Tongue (tissue), 2 donors: Measurements from ENCODE around the gene CLDN22. TPM values are rescaled to one million over a fixed set of nuclear protein-coding genes. Genes with fewer than 3 reads are reported as not detected.

Source experiments
- DNase-seq: peaks from one replicate; pipeline ENCODE4 v3.0.0-alpha.2; 2015
- total RNA-seq: library from RNA; depleted of rRNA; stranded (reverse); fragments of >200 nt; gene quantifications from one replicate; pipeline ENCODE4 v1.2.3, GENCODE V29; 2014

CLDN22 gene
- total RNA-seq, result 0.31 TPM

DNA sequence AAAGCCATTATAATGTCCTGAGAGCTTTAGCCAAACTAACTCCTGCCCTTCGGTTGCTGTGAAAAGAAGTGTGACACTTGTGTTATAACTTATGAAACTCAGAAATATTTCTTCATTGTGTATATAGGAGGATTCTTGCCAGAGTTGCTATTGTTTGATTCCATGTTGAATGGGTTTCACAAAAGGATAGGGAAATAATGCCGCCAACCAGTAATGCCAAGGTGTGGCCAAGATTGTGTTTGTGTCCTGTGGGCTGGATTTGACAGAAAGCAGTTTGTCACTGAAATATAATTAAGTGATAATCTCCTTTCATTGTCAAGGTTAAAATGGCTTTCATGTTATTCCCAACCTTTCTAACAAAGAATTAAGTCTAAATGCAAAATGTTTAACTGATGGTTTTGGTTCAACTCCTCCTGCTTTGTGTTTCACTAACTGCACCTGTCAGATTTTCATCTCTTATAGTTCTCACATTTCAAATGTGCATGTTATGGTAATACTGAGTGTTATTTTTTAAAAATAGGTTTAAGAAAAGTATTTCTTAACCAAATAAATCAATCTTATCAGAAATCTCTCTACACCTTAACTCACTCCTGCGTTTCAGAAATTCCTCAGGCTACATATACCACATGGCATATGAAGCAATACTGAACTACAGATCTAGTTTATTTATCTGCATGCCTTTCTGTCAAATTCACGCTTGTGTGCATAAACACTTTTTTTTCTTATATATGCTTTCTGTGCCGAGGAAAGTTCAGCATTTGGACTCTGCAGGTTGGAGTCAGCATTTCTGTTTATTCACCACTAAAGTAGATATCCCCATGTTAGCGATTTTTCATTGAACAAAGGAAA is at the start of gene CLDN22:
TSS of gene CLDN22 (minus strand) at position 66 of the 849 bp plus-strand sequence. CDS start at position 8, 58 bp downstream.
- DNase-seq, result no peak

DNA sequence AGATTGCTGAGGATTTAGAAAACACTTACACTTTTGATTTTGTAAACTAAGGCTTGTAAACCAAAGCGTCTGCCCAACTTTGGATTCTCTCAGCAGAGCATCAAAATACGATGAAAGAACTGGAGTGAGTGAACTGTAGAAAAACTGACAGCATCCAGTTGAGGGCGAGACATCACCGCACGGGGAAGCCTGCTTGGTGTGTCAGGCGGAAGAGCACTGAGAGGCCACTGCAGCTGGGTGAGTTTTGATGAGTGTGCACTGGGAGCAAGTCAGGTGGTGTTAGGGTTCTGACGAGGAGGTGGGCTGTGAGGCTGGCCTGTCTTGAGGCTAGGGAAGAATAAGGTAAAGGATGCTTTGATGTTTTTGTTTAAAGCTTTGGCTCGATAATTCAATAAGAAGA is 49.0 kb upstream of the CLDN22 start:
- DNase-seq, result no peak

DNA sequence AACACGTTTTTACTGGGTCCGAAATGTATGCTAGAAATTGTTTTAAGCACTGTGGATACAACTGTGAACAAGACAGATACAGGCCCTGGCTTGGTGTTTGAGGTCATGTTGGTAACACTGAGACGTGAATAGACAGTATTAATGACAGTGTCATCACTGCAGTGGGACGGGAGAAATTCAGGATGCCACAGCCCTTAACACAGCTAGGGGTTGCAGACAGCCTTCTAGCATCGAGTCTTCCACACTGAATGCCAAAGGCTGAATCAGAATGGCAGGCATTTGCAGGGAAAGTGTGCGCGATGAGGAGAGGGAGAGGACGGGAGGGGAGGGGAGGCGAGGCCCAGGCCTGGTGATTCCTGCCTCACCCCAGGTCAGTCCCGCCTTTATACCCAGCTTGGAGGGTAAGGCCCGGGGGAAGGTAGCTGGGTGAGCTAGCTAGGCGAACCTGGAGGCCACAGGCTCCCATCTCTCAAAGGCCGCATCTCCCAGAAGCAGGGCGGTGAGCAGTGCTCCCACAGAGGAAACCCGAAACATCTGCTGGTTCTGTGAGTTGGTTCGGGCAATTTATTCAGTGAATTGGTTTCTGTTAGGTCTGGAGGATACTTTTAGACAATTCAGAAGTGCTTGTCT is 46.2 kb upstream of the CLDN22 start:
- DNase-seq, result no peak

DNA sequence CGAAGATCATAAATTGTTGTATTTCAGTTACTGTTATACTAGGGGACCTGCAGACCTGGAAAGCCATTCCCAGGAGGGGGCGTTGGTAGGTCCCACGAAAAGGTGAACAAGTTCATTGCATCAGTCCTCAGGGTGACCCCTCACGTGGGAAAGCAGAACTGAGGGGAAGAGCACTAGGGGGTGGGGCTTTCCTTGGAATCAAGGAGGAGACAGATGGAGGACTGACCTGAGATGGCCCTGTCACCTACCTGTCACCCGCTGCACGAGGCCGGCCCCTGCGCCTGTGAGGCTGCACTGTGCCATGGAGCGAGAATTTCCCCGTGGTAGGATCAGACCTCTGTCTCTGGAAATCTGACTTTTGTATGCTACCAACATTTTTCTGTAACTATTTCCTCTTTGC is 43.9 kb upstream of the CLDN22 start:
- no peak for DNase-seq

DNA sequence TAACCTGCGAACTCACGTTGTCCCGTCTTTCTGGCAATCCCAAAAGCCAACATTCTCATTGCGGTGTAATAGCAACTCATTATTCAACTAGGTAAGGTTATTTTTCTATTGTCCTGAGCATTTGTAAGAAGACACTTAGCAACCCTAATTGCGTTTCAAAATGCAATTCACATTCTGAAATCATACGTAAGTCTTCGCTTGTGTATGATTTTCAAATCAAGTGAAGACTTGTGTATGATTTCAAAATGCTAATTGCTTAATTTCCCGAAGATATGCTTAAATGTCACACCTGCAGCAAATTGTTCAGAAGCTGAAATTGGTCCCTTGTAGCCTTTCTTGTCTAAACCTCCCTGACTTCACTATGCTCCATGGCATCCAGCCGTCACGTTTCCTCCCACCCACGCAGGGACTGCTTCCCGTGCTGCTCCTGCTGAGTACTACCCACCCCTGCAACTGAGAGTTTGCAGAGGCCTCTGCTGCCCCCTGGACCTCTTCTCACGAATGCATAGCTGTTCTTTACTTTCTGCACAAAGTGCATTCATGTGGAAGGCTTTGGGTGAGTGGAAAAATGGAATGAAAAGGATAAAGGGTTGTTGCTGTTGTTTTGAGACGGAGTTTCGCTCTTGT is 43.0 kb upstream of the CLDN22 start:
- no peak for DNase-seq

DNA sequence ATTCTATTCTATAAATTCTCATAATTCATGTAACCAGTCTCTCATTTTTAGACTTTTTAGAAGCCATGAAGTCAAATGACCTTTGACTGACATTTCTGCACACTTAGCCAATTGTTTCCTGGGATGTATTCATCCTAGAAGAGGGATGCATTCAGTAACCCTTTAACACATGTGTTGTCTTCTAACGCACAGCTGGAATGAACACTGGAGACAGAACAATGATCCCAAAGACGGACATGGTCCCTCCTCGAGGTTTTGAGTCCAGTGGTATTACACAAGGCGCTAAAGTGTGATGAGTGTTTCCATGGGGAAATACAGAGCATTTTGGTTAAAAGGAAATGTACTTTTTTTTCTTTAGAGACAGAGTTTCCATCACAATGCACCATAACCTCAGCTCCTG is 42.0 kb upstream of the CLDN22 start:
- DNase-seq, result no peak

DNA sequence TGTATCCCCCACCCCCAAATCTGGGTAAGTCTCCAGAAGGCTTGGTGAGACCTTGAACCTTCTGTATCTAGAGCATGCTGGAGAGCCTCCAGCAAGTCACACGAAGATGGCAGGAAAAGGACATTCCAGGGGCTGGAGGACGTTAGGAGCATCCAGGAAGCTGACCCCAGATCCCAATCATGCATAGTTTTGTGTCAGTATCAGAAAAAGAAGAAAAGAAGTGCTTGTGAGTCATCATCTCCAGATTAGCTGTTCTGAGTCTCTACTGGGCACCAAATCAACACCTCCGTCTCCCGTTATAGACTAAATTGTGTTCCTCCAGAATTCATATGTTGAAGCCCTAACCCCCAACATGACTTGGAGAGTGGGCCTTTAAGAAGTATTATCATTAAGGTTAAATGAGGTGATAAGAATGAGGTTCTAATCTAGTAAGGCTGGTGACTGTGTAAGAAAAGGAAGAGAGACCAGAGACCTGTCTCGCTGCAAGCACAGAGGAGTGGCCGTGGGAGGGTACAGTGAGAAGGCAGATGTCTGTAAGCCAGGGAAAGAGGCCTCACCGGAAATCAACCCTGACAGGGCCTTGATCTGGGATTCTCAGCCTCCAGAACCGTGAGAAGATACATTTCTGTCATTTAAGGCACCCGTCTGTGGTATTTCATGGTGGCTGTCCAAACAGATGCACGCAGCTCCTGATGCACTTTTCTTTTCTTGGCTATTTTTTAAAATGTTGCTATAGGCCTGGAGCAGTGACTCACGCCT is 40.3 kb upstream of the CLDN22 start:
- no peak for DNase-seq

DNA sequence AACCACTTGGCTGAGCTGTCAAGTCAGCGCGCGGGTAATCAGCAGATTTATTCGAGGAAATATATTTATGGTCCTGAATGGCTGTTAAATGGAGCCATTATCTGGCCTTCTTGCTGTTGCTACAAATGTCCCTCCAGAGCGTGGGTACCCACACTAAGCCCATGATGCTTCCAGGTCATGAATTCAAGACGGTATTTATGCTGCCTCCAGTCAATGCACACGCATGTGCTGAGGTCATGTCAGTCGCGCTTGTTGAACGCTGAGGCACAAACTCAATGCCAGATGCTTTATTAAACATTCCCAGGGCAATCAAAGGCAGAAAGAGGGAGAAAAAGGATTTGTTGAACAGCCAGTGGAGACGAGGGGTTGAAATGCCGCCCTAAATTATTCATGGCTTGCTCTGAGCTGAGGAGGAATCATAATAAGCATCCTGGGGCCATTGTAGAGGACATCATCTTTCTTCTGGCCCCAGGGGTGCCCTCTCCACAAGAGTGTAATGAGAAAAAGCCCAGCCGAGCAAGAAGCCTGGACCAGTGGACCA is 38.2 kb upstream of the CLDN22 start:
- no peak for DNase-seq

DNA sequence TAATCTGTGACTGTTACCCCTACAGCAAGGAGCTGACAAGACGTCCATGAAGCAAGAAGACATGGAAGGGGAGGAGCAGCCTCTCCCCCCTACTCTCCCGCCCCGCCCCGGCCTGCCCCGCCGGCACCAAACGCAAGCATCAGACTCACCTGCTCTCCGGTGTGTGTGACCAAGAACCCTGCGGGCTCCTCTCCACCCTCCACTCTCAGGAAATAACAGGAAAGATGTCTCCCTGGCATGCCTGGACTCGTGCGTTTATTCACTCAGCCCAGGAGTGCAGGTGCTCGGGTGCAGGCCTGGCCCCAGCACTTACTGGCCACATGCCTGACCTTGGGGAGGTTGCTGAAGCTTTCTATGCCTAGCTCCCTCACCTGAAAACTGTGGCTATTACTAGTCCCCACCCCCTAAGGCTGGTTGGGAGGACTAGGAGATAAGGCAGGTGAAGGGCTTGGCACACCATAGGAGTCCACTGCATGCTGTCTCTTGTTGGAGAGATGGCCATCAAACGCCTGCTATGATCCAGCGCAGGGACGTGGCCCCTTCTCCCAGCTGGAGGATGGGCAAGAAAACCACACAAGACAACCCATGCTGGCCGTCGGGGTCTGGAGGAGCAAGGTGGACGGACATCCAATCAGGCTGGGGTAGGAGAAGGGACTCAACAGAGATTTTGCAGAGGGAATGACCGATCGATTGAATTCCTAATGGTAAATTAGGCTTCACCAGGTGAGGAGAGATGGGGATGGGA is 37.0 kb upstream of the CLDN22 start:
- no peak for DNase-seq

DNA sequence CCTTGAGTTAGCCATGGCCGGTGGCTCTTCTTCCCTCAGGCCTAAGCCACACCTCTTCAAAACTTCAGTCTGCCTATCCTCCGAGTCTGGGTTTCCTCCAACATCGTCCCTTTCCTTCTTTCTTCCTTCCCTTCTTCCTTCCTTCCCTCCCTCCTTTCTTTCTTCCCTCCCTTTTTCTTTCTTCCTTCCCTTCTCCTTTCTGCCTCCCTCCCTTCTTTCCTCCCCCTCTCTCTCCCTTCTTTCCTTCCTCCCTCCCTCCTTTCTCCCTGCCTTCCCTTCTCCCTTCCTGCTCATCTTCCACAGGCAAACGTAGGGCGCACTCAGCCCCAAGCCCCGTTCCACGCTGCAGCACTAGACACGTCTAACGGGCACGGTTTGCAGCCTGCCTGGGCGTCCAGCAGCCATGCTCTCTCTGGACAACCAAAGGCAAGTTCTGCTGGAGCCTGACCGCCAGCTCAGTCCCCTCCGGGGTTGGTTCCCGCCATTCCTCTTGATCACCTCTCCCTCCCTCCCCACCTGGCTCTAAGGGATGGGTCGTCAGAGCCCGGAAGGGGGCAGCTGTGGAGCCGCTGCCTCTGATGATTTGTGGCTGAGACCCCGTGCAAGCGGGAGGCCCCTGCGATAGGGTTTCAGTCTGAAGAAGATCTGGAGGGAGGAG is 36.2 kb upstream of the CLDN22 start:
- DNase-seq, result no peak

DNA sequence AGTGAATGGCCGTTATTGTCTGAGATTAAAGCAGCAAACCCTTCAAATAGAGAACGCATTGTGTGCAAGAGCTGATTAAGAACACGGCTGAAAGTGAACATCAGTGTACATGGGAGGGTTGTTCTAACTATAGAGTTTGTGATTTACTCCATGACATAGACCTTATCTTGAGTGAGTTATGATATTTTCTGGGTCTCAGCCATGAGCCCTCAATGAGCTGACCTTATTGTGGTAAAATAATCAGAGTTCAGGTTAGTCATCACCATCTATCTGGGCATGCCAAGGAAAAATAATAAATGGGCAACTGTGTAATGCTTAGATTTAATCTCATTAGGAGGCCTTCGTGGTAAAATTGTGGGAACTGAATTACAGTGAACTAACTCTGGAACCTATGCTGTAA is 35.3 kb upstream of the CLDN22 start:
- DNase-seq, result no peak

DNA sequence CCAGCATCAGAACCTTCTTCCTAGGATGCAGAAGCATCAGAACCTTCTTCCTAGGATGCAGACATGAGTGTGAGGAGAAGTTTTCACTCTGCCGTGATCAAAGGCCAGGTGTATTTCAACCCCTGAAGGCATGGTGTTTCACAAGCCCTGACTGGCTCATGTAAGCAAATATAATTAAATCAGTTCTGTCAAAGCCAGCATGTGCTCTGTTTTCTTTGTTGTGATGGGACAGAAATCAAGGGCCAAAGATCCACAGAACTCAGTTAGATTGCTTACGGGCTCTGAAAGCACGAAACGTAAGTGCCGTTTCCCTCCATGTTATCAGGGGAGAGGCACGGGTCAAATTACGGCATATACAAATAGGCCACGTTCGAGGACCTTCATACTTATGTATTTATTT is 34.1 kb upstream of the CLDN22 start:
- DNase-seq, result peak; percentile 30

DNA sequence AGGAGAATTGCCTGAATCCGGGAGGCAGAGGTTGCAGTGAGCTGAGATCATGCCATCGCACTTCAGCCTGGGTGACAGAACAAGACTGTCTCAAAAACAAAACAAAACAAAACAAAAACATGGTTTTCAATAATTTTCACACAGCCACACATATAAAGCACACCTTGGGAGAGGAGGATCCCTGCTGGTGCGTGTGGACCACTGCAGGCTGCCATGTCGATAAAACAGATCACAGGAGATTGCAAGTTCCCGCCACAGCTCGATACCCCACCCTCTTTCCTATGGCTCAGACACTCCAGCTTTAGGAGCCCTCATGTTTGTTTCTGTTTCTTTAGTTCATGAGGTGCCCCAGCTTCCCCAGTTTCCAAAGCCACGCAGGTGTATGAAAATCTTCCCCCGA is 33.5 kb upstream of the CLDN22 start:
- no peak for DNase-seq

DNA sequence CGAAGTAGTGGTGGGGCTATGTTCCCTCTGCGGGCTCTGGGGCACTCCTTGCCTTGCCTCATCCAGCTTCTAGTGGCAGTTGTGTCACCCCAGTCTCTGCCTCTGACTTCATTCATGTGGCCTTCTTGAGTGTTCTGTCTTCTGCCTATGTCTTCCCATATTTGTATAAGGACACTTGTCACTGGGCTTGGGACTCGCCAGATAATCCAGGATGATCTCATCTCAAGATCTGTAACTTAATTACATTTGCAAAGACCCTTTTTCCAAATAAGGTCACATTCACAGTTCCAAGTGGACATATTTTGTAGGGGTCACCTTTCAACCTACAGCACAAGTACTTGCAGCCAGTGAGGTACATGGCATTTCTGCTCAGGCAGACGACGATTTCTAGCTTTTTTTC is 32.5 kb upstream of the CLDN22 start:
- DNase-seq, result no peak

DNA sequence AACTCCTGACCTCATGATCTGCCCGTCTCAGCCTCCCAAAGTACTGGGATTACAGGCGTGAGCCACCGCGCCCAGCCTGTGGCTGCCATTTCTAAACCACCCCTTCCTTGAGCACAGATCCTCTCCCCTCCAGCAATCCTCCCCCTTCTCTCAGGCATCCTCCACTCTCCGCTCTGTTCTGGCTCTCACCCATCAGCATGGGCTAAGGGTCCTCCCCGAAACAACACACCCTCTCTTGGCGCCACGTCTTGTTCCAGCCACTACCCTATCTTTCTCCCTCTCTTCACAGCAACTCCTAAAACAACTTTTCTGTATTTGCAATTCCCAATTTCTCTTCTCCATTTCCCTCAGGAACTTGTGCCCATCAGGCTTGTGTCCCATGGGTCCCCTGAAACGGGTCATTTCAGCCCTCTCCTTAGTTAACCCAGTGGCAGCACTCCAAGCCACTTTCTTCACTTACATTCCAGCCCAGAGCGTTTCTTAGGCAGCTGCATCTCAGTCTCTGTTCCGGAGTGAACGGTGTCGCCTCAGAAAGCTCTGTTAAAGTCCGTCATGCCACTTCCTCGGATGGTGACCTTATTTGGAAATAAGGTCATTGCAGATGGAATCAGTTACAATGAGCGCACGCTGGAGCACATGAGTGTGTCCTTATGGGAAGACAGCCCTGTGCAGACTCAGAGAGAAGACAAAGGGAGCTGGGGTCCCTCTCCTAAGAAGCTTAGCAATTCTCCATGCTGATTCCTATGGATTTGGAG is 30.4 kb upstream of the CLDN22 start:
- DNase-seq, result no peak

DNA sequence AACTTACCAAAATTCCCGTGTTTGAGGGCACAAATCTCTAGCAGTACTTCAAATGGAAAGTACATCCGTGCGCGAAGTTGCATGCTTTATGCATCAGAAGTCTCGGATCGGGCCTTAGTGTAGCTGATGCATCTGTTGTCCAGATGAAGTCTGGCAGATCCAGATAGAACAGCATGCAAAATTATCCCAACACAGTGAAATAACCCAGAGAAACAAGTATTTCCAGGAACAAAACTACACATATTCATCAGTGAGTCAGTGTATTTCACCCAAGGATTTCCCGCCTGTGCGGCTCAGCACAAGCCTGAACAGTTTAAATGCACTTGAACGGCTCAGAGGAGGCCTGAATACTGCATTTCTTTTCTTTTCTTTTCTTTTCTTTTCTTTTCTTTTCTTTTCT is 29.6 kb upstream of the CLDN22 start:
- peak; percentile 27 for DNase-seq

DNA sequence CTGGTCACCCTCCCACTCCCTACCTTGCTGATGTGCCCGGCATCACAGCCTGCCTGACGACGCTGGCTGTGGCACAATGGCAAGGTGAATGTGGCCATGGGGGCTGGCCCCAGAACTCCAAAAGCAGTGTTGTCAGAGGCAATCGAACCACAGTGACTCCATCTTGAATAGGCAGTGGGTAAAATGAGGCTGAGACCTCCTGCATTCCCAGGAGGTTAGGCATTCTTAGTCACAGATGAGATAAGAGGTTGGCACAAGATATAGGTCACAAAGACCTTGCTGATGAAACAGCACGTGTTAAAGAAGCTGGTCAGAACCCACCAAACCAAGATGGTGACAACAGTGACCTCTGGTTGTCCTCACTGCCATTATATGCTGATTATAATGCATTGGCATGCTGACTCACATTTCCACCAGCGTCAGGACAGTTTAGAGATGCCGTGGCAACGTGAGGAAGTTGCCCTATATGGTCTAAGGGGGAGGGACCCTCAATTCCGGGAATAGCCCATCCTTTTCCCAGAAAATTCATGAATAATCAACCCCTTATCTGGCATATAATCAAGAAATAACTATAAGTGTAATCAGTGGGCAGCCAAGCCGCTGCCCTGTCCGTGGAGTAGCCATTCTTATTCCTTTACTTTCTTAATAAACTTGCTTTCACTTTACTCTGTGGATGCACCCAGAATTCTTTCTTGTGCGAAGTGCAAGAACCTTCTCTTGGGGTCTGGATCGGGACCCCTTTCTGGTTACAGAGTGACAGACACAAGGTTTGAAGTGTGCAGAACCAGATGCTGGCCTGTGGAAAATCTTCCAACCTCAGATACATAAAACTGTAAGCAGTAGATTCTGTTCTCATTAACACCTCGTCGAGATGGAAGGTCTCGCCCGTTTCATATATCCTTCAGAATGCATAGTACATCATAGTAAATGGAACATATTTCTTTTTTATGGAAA is 28.9 kb upstream of the CLDN22 start:
- no peak for DNase-seq

DNA sequence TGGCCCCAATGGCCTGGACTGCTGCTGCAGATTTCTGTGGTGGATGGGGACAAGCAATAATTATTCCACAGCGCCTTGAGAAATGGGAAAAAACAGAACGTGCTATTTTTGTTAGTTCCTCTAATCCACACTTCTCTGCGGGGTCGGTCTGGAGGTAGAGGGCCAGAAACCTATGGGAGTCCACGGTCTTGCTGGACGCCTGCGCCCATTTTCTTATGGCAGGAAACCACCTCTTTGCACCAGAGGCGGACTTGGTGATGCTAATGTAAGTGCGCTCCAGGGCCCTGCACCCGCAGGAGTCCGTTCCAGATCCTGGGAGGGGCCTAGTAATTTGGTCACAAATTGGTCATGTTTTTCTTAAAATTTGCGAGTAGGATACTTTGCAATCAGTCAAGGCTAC is 28.1 kb upstream of the CLDN22 start:
- DNase-seq, result no peak

DNA sequence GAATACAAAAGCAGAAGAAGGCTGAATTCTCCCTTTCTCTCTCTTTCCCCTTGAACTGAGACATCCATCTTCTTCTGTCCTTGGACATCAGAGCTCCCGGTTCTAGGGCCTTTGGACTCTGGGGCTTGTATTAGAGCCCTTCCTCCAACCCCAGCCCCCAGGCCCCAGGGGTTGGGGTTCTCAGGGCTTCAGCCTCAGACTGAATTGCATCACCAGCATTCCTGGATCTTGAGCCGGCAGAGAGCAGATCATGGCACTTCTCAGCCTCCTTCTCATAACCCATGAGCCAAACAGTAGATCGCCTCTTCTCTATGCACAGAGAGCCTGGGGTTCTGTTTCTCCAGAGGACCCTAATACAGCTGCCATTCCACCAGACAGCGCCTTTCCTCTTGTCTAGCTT is 27.5 kb upstream of the CLDN22 start:
- no peak for DNase-seq
